Retinal pigment epithelial cell (primary cell): Measurements from ENCODE around the gene ASXL3.

Source experiments
- DNase-seq: peaks from one replicate; pipeline ENCODE4 v3.0.0-alpha.2; 2010; ENCODE audit warnings: low read depth
- H3K4me3 ChIP-seq: 2 replicates; pipeline ENCODE4 v1.5.1; 2011; ENCODE audit warnings: mild to moderate bottlenecking, low read length, control low read depth, moderate library complexity
- TF ChIP-seq, protein P1 (sequence below): conservative IDR thresholded peaks from 2 replicates; pipeline ENCODE4 v1.5.1; 2011; ENCODE audit warnings: low read depth, low read length, control low read depth, inconsistent platforms

ASXL3 gene

DNA sequence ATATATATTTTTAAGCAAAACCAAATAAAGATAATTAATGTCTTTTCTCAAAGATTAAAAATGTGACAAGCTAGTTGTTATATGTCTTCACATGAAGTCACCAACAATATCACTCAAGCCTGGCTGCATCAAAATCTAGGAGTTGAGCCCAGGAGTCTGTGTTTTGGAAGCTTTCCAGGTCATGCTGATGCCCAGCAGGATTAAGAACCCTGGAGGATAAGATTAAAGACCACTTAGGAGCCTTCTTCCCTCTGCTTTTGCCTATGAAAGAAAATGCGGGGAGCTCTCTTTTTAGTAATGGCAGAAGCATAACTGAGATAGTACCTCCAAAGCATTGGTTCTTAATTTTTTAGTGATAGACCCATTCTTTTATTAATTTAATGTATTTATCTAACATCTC is 157.4 kb downstream of the ASXL3 start:
- TF ChIP-seq, protein P1, sequence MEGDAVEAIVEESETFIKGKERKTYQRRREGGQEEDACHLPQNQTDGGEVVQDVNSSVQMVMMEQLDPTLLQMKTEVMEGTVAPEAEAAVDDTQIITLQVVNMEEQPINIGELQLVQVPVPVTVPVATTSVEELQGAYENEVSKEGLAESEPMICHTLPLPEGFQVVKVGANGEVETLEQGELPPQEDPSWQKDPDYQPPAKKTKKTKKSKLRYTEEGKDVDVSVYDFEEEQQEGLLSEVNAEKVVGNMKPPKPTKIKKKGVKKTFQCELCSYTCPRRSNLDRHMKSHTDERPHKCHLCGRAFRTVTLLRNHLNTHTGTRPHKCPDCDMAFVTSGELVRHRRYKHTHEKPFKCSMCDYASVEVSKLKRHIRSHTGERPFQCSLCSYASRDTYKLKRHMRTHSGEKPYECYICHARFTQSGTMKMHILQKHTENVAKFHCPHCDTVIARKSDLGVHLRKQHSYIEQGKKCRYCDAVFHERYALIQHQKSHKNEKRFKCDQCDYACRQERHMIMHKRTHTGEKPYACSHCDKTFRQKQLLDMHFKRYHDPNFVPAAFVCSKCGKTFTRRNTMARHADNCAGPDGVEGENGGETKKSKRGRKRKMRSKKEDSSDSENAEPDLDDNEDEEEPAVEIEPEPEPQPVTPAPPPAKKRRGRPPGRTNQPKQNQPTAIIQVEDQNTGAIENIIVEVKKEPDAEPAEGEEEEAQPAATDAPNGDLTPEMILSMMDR, result no peak
- H3K4me3 ChIP-seq, result no peak overlapping the region
- no peak for DNase-seq

DNA sequence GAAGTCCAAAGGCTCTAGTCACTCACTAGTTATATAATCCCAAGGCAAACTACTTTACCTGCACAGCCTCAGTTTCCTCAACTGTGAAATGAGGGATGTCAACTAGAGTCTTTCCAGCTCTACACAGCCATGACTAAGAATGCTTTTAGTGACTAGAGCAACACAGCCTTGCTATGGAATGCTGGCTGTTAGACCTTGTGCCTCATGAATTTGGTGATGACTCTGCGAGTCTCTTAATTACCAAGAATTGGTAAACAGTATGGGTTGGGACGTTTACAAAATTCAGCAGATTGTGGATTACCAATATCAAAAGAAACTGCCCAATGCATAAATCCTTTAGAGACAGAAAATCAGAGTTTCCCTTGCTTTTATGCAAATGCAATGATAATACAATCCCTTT is 163.7 kb downstream of the ASXL3 start:
- DNase-seq, result no peak
- TF ChIP-seq, protein P1, result no peak
- no peak overlapping the region for H3K4me3 ChIP-seq

GRCh38 chr18:33744032-33744697 is 166.1 kb downstream of the ASXL3 start:
- no peak for DNase-seq
- TF ChIP-seq, protein P1, result peak; percentile 19
- H3K4me3 ChIP-seq, result no peak overlapping the region

- TF ChIP-seq, protein P1, result no peak
- no peak for DNase-seq
Measured at GRCh38 chr18:33745151-33745795, 167.3 kb downstream of the ASXL3 start.

GRCh38 chr18:33745871-33746545 is 168.0 kb downstream of the ASXL3 start:
- TF ChIP-seq, protein P1, result no peak

More at GRCh38 chr18:33745151-33745795, 167.3 kb downstream of the ASXL3 start:
- no peak overlapping the region for H3K4me3 ChIP-seq

GRCh38 chr18:33749834-33750233 is 171.8 kb downstream of the ASXL3 start:
- no peak overlapping the region for H3K4me3 ChIP-seq
- TF ChIP-seq, protein P1, result no peak
- DNase-seq, result no peak

More at GRCh38 chr18:33745871-33746545, 168.0 kb downstream of the ASXL3 start:
- H3K4me3 ChIP-seq, result peak overlapping the region; percentile 18
- DNase-seq, result no peak
